Measurements from ENCODE around the gene LAMP1.

- TF ChIP-seq CTCF (IDR thresholded peaks at IDR 0.05) (no peak), EZH2 (IDR thresholded peaks at IDR 0.05; ENCODE audit: borderline replicate concordance, insufficient read depth, low read depth, low read length, poor library complexity, severe bottlenecking) (no peak)
These were observed 31.8 kb downstream of the LAMP1 start for GRCh38 chr13:113328851-113329250.
